CD8-positive, alpha-beta T cell (primary cell): ENCODE measurements around the gene CD8B2. TPM values are rescaled to one million over a fixed set of nuclear protein-coding genes. Genes with fewer than 3 reads are reported as not detected.

Experiments used
- total RNA-seq, 46 experiments: library from RNA in 2 of 46; stranded (reverse) in 2 of 46; gene quantifications; one replicate each; pipeline ENCODE4 v1.2.3 and lab custom pipeline; 2021 to 2026

CD8B2 gene
- total RNA-seq, 2 experiments from 2014 or later, result 4.4 to 5.0 TPM

Other genes with a start within 250 kb of the CD8B2 start
- gene RGPD3, start 19.0 kb upstream of the CD8B2 start, total RNA-seq, result under 1 TPM; 0.28 to 0.43 TPM